H9 (cell line): ENCODE results near the gene ATF6. TPM values are rescaled to one million over a fixed set of nuclear protein-coding genes. Genes with fewer than 3 reads are reported as not detected.

Source experiments
- DNase-seq: peaks from one replicate; pipeline ENCODE4 v3.0.0-alpha.2; 2017
- H2AFZ ChIP-seq: one replicate; pipeline ENCODE4 v1.6.1; 2013; ENCODE audit warnings: mild to moderate bottlenecking, low read length, control low read depth, moderate library complexity
- H2AK5ac ChIP-seq: 2 replicates; pipeline ENCODE4 v1.6.1; 2013; ENCODE audit warnings: low read length, control low read depth, mixed read lengths; ENCODE audit not compliant: insufficient read length
- H2BK120ac ChIP-seq: one replicate; pipeline ENCODE4 v1.6.1; 2013; ENCODE audit warnings: low read depth, mild to moderate bottlenecking, low read length, control low read depth, inconsistent platforms; ENCODE audit not compliant: poor library complexity, severe bottlenecking
- H2BK12ac ChIP-seq: 2 replicates; pipeline ENCODE4 v1.6.1; 2013; ENCODE audit warnings: low read length, control low read depth, mixed read lengths, low read depth; ENCODE audit not compliant: insufficient read length
- H2BK15ac ChIP-seq: 2 replicates; pipeline ENCODE4 v1.6.1; 2013; ENCODE audit warnings: low read depth, low read length, control low read depth
- H2BK20ac ChIP-seq: one replicate; pipeline ENCODE4 v1.6.1; 2013; ENCODE audit warnings: low read depth, mild to moderate bottlenecking, low read length, control low read depth, inconsistent platforms; ENCODE audit not compliant: poor library complexity, severe bottlenecking
- H2BK5ac ChIP-seq: 2 replicates; pipeline ENCODE4 v1.6.1; 2013; ENCODE audit warnings: low read length, control low read depth, mixed read lengths; ENCODE audit not compliant: insufficient read length
- H3K14ac ChIP-seq: 2 replicates; pipeline ENCODE4 v1.6.1; 2013; ENCODE audit warnings: low read length, control low read depth; ENCODE audit not compliant: insufficient read depth
- H3K18ac ChIP-seq: 2 replicates; pipeline ENCODE4 v1.6.1; 2013; ENCODE audit warnings: low read depth, mild to moderate bottlenecking, mixed read lengths, low read length, control low read depth; ENCODE audit not compliant: insufficient read length
- H3K23ac ChIP-seq: 2 replicates; pipeline ENCODE4 v1.6.1; 2013; ENCODE audit warnings: low read length, control low read depth, mixed read lengths, low read depth; ENCODE audit not compliant: insufficient read length
- H3K23me2 ChIP-seq: 2 replicates; pipeline ENCODE4 v1.6.1; 2013; ENCODE audit warnings: low read depth, mild to moderate bottlenecking, mixed read lengths, low read length, control low read depth; ENCODE audit not compliant: insufficient read length, poor library complexity, severe bottlenecking
- H3K27ac ChIP-seq: 2 replicates; pipeline ENCODE4 v1.5.1; 2013; ENCODE audit warnings: low read length, control low read depth, mixed read lengths, low read depth; ENCODE audit not compliant: insufficient read length
- H3K27me3 ChIP-seq: 2 replicates; pipeline ENCODE4 v1.6.1; 2013; ENCODE audit warnings: low read length, control low read depth, inconsistent platforms; ENCODE audit not compliant: insufficient read depth
- H3K4ac ChIP-seq: 2 replicates; pipeline ENCODE4 v1.6.1; 2013; ENCODE audit warnings: low read depth, mild to moderate bottlenecking, control low read depth, inconsistent platforms, low read length, moderate library complexity
- H3K4me1 ChIP-seq: 2 replicates; pipeline ENCODE4 v1.6.1; 2013; ENCODE audit warnings: low read length, control low read depth, inconsistent platforms; ENCODE audit not compliant: insufficient read depth
- H3K4me2 ChIP-seq: 2 replicates; pipeline ENCODE4 v1.6.1; 2013; ENCODE audit warnings: low read length, control low read depth, mixed read lengths; ENCODE audit not compliant: insufficient read length, insufficient read depth
- H3K56ac ChIP-seq: 2 replicates; pipeline ENCODE4 v1.6.1; 2013; ENCODE audit warnings: low read depth, mild to moderate bottlenecking, mixed read lengths, low read length, control low read depth; ENCODE audit not compliant: insufficient read length
- H3K79me1 ChIP-seq: 2 replicates; pipeline ENCODE4 v1.6.1; 2013; ENCODE audit warnings: low read depth, mild to moderate bottlenecking, moderate library complexity, low read length, control low read depth, inconsistent platforms; ENCODE audit not compliant: insufficient read depth, poor library complexity, severe bottlenecking
- H3K79me2 ChIP-seq: 2 replicates; pipeline ENCODE4 v1.6.1; 2013; ENCODE audit warnings: low read length, control low read depth, inconsistent platforms; ENCODE audit not compliant: insufficient read depth
- H3K9ac ChIP-seq: 2 replicates; pipeline ENCODE4 v1.6.1; 2013; ENCODE audit warnings: low read length, control low read depth, mixed read lengths; ENCODE audit not compliant: insufficient read length; ENCODE audit errors: extremely low read depth
- H3K9me3 ChIP-seq: one replicate; pipeline ENCODE4 v1.6.1; 2013; ENCODE audit warnings: low read depth, low read length, inconsistent platforms; ENCODE audit not compliant: control insufficient read depth
- H3T11ph ChIP-seq: one replicate; pipeline ENCODE4 v1.6.1; 2013; ENCODE audit warnings: mild to moderate bottlenecking, low read length, control low read depth, inconsistent platforms
- H4K20me1 ChIP-seq: one replicate; pipeline ENCODE4 v1.6.1; 2013; ENCODE audit not compliant: control insufficient read depth, insufficient read length, insufficient read depth
- H4K5ac ChIP-seq: 2 replicates; pipeline ENCODE4 v1.6.1; 2013; ENCODE audit warnings: low read depth, mild to moderate bottlenecking, mixed read lengths, low read length, control low read depth; ENCODE audit not compliant: insufficient read length
- H4K8ac ChIP-seq: replicated peaks from 2 replicates; pipeline ENCODE4 v1.6.1; 2013; ENCODE audit warnings: low read length, control low read depth, mixed read lengths, low read depth; ENCODE audit not compliant: insufficient read length
- H4K91ac ChIP-seq: 2 replicates; pipeline ENCODE4 v1.6.1; 2013; ENCODE audit warnings: low read depth, mild to moderate bottlenecking, moderate library complexity, mixed read lengths, low read length, control low read depth; ENCODE audit not compliant: insufficient read length
- H3K27ac Mint-ChIP-seq, 3 experiments: 2 replicates in 2 of 3; 3 replicates in 1 of 3; pipeline ENCODE4 v1.8.0; 2020 to 2021; ENCODE audit warnings: mixed read lengths in 3 of 3, mild to moderate bottlenecking in 1 of 3, moderate library complexity in 1 of 3
- H3K27me3 Mint-ChIP-seq: 2 replicates; pipeline ENCODE4 v1.8.0; 2021; ENCODE audit warnings: low read depth, mild to moderate bottlenecking, moderate library complexity, mixed read lengths
- H3K36me3 Mint-ChIP-seq, 3 experiments: 2 replicates in 2 of 3; 3 replicates in 1 of 3; pipeline ENCODE4 v1.8.0; 2020 to 2021; ENCODE audit warnings: low read depth in 3 of 3, mixed read lengths in 3 of 3; ENCODE audit not compliant: insufficient read depth in 1 of 3
- H3K4me1 Mint-ChIP-seq, 2 experiments: 2 replicates each; pipeline ENCODE4 v1.8.0; 2020; ENCODE audit warnings: mixed read lengths in 2 of 2
- H3K4me3 Mint-ChIP-seq, 2 experiments: 2 replicates in 1 of 2; 3 replicates in 1 of 2; pipeline ENCODE4 v1.8.0; 2020 to 2021; ENCODE audit warnings: mild to moderate bottlenecking in 2 of 2, mixed read lengths in 2 of 2, moderate library complexity in 1 of 2
- H3K9me3 Mint-ChIP-seq, 2 experiments: 2 replicates in 1 of 2; 3 replicates in 1 of 2; pipeline ENCODE4 v1.8.0; 2020; ENCODE audit warnings: mild to moderate bottlenecking in 2 of 2, mixed read lengths in 2 of 2, moderate library complexity in 1 of 2
- WGBS: extraction: QIAGEN DNeasy Blood & Tissue Kit; methylation state at CpG from one replicate; pipeline ENCODE4 v1.1.7; 2013; ENCODE audit warnings: missing lambda C conversion rate, low lambda C conversion rate, mixed read lengths; ENCODE audit not compliant: insufficient read length; ENCODE audit errors: extremely low coverage; 5-methylcytosine and 5-hydroxymethylcytosine counted together
- total RNA-seq: library from RNA; stranded (reverse); gene quantifications from 2 replicates; pipeline ENCODE4 v1.2.1, GENCODE V29; 2021
- TF ChIP-seq, protein P1 (sequence below): fragments of 200-600 bp; sonication (generic); conservative IDR thresholded peaks from 3 replicates; pipeline ENCODE4 v1.8.0; 2021; ENCODE audit warnings: antibody characterized with exemption, mild to moderate bottlenecking

Gene ATF6
- total RNA-seq, 1 experiment from 2014 or later = 11.2 TPM

DNA sequence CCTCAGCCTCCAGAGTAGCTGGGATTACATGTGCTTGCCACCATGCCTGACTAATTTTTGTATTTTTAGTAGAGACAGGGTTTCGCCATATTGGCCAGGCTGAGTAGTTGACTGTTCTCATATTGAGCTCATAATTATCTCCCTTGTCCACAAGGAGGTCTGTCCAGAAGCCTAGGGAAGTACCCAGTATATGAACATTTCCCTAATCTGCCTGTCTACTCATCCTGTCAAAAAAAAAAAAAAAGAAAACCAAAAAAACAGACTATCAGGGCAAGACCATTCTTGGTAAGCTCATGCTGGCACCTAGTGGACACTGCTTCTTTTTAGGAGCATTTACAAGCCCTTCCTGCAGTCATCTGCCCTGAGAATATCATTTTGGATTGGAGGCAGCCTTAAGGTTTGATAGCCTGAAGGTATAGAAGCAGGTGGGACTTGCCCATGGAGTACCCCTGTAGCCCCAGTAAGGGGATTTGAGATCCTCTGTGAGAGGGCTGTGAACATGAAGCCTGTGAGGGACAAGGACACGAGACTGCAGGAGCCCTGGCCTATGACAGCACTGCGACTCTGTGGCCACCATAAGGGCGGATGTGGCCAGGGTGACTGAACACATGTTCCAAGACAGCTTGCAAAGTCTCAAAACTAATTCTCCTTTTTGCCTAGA, 27.4 kb upstream of the ATF6 start:
- WGBS = no CpG with 5 or more reads among the region's 4 CpGs
- Mint-ChIP-seq H3K27me3 (no peaks in the 10 kb centered on the region; the same call in 1 of the 2 replicates), H3K4me3 (no peak overlapping the region), H3K27ac (no peak overlapping the region), H3K36me3 (no peaks in the 10 kb centered on the region), H3K4me1 (peaks cover 22 to 28% of the 10 kb centered on the region in 2 experiments), H3K9me3 (no peaks in the 10 kb centered on the region)
- Histone ChIP-seq H3K79me2 (no peaks in the 10 kb centered on the region), H3K23ac (no peak overlapping the region), H3K9ac (no peak overlapping the region), H3K4me2 (no peak overlapping the region), H2BK12ac (no peak overlapping the region), H3K27ac (no peak overlapping the region), H2BK15ac (no peak overlapping the region), H3K23me2 (no peaks in the 10 kb centered on the region), H3K9me3 (no peaks in the 10 kb centered on the region), H3K14ac (no peak overlapping the region), H3K18ac (no peak overlapping the region), H3K27me3 (no peaks in the 10 kb centered on the region), H2BK5ac (no peak overlapping the region), H2BK120ac (no peak overlapping the region), H4K5ac (no peak overlapping the region), H2AFZ (no peak overlapping the region), H3K4ac (no peak overlapping the region), H2AK5ac (no peak overlapping the region), H4K91ac (no peak overlapping the region), H4K20me1 (no peaks in the 10 kb centered on the region), H3K79me1 (no peaks in the 10 kb centered on the region), H3K4me1 (peaks cover 10% of the 10 kb centered on the region; the same call in 1 of the 2 replicates), H3T11ph (no peak overlapping the region), H3K56ac (no peak overlapping the region), H2BK20ac (no peak overlapping the region), H4K8ac (no peak overlapping the region)
- TF ChIP-seq, protein P1, sequence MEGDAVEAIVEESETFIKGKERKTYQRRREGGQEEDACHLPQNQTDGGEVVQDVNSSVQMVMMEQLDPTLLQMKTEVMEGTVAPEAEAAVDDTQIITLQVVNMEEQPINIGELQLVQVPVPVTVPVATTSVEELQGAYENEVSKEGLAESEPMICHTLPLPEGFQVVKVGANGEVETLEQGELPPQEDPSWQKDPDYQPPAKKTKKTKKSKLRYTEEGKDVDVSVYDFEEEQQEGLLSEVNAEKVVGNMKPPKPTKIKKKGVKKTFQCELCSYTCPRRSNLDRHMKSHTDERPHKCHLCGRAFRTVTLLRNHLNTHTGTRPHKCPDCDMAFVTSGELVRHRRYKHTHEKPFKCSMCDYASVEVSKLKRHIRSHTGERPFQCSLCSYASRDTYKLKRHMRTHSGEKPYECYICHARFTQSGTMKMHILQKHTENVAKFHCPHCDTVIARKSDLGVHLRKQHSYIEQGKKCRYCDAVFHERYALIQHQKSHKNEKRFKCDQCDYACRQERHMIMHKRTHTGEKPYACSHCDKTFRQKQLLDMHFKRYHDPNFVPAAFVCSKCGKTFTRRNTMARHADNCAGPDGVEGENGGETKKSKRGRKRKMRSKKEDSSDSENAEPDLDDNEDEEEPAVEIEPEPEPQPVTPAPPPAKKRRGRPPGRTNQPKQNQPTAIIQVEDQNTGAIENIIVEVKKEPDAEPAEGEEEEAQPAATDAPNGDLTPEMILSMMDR = peak; percentile 71
- DNase-seq = peak; percentile 40
